LHCN-M2 (cell line): ENCODE data around the gene INPP5D. TPM values are rescaled to one million over a fixed set of nuclear protein-coding genes. Genes with fewer than 3 reads are reported as not detected.
"Not testable (repeated sequence)": the region's sequence is repeated elsewhere in the genome, so short reads cannot be mapped to it uniquely, and the experiment has no call there.

Experiments
- DNase-seq: peaks from one replicate; pipeline ENCODE4 v3.0.0-alpha.2; 2012; ENCODE audit warnings: low read depth
- total RNA-seq: library from RNA; depleted of rRNA; stranded (reverse); fragments of >200 nt; gene quantifications from 2 replicates; pipeline ENCODE4 v1.2.3, GENCODE V29; 2014

Gene INPP5D
- total RNA-seq, 1 experiment from 2014 or later = 0.34 TPM

DNA sequence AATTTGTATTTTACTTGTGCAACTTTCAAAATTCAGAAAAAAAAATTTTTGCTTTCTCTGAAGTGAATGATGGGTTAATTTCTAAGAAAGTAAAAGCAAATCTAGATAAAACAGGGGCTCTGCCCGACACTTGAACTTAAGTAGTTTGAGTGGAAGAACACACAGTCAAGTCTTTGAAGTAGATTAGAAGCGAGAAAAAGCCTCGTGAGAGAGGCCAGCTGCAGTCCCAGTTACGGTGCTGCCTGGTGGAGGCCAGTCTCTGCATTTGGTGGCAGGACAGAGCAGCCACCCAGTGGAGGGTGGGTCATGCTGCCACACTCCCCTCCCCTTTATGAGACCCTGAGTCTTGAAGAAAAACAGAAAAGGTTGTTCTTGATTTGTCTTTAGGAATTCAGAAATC, 81.8 kb downstream of the INPP5D start:
- DNase-seq = no peak

DNA sequence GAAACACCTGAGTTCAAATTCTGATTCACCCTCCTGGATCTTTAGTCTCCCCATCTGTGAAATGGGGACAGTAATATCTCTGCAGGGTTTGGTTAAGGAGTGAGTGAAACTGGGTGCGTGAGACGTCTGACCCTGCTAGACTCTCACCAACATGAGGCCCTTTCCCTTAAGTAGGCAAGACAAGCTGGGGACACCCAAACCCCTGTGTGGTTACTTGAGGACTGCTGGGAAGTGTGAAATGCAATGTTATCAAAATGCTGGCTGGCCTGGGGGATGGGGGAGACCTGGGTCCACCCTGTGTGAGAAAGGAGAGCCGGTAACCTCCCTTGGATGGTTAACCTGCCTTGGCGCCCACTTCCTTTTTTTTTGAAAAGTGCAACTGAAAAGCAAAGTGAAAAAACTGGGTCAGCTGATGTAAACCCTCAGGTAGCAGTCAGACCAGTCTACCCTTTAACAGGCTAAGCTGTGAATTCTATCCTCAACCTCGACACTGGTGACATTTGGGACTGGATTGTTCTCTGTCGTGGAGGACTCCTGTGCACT, 82.3 kb downstream of the INPP5D start:
- DNase-seq = no peak

DNA sequence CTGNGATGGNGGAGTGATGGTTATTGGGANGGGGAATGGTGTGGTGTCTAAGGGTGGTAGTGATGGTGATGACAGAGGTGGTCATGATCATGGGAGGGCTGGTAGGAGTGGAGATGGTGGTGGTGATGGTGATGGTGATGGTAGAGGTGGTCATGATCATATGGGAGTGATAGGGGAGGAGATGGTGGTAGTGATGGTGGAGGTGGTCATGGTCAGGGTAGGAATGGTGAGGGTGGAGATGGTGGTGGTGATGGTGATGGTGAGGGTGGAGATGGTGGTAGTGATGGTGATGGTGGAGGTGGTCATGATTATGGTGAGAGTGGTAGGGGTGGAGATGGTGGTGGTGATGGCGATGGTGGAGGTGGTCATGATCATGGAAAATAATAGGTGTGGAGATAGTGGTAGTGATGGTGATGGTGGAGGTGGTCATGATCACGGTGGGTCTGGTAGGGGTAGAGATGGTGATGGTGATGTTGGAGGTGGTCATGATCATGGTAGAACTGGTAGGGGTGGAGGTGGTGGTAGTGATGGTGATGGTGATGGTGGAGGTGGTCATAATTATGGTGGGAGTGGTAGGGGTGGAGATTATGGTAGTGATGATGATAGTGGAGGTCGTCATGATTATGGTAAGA, 83.7 kb downstream of the INPP5D start:
- no peak for DNase-seq

DNA sequence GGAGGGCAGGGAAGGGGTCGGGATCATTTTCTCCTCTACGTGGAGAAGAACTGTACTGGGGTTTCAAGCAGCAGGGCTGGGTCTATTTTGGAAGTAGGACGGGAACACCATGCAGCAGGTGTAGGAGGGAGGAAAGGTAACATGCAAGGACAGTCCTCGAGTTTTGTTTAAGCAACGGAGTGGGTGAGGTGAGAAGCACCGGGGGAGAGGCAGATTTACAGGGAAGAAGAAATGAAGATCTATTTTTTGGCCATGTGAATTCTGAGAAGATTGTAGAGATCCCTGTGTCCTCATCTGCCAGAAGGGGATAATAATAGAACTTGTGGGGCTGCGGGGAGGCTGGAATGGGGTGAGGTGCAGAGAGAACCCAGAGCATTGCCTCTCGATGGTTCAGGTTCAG, 85.6 kb downstream of the INPP5D start:
- DNase-seq = no peak

DNA sequence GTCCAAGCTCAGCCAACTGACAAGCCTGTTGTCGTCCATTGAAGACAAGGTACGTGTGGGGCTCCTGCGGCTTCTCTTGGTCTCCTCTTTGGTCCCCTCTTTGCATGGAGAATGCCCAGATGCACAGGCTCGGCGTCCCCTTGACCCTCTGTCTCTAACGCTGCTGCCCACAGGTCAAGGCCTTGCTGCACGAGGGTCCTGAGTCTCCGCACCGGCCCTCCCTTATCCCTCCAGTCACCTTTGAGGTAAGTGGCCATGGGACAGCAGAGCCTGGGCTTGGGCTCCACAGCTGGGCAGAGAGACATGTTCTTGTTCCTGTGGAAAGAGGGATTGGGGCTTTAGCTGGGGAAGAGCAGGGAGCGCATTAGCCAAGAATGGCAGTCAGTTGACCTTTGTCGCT, 86.1 kb downstream of the INPP5D start:
- no peak for DNase-seq

DNA sequence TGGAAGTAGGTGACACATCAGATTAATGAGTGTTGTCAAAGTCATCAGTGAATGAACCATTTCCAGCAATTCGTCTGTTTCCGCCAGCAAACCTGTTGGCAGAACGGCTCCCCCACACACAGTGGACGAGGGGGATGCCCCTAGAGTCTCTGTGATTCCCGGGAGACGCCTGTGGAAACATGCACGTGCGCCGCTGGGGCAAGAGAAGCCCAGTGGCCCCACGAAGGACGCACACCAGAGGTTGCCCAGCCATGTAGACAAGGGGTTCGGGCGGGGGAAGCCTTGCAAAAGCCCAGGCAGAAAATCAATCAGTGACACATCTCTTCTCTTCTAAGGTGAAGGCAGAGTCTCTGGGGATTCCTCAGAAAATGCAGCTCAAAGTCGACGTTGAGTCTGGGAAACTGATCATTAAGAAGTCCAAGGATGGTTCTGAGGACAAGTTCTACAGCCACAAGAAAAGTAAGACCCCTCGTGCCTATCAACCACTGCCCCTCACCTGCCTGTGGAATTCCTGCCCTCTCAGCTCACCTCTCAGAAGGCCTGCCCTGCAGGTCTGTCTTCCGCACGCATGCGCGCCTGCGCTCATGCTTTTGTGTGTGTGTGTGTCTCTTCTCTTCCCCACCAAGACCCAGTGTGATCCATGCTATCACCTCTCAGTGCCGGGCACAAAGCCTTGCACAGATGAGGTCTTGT, 87.1 kb downstream of the INPP5D start:
- DNase-seq = no peak

DNA sequence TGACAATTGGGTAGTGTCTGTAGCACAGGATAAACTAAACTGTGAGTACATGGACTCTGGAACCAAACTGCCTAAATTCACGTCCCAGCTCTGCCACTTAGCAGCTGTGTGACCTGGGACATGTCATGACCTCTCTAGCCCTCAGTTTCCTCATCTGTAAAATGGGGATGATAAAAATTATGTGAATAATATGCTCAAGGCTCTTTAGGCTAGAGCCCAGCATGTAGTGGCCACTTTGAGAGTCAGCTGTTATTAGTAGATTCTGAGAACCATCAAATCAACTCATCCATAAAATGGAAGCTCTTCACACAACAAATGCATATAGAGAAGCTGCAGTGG, 87.7 kb downstream of the INPP5D start:
- no peak for DNase-seq

DNA sequence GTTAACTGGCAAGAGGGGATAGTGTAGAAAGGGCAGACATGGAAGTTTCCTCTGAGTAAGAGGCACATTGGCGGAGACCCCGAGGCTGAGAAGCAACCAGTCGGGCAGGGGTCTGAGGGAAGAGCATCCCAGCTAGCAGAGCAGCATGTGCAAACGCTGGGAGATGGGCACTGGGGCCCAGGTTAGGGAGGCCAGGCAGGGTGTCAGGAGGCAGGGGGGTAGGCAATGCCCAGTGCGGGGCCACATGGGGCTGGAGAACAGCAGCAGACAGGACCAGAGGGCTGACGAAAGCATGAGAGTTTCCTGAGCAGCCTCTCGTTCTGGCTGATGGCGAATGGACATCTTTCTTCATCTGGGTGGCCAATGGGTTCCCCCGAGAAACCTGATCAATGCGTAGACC, 88.2 kb downstream of the INPP5D start:
- DNase-seq = no peak

DNA sequence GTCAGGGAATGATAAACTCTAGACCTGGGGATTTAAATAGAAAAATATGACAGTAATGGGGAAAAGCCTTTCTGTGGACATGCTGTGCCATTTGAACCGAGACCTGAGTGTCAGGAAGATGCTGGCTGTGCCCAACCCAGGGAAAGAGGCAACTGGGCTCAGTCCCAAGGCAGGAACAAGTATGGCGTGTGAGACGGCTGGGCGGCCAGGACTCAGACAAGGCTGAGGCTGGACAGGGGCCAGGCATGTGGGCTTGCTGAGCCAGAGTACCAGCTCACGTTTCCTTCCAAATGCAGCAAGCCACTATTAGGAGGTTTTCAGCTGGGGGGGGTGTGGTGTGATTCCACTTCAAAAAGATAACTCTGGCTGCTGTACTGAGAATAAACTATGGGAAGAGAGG, 92.4 kb downstream of the INPP5D start:
- DNase-seq = peak; percentile 16

DNA sequence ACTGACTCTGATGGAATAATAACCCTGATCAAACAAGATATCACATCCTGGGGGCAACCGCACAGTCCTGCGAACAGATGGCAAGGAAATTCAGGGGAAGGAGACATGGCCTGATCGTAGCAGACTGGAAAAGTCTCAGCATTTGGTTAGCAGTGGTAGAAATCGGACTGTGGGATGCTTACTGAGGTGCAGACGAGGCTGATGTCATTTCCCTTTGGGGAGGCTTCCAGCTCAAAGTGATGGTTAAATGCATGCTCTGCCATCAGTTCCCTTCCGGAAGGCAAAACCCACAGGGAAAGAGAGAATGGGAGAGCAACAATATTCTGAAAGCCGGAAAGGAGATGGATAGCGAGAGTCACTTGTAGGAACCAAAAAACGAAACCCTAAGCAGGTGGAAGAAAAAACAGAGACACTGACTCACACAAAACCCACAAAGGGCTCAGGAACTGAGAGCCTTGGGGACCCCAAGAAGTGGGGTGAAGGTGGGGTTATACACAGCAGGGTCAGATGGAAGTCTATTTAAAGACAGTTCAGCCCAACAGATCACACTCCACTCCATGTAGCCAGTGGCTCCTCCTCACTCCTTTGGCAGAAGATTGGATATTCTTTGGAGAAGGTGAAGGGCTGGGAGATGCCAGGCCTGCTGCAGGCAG, 93.1 kb downstream of the INPP5D start:
- DNase-seq = no peak

DNA sequence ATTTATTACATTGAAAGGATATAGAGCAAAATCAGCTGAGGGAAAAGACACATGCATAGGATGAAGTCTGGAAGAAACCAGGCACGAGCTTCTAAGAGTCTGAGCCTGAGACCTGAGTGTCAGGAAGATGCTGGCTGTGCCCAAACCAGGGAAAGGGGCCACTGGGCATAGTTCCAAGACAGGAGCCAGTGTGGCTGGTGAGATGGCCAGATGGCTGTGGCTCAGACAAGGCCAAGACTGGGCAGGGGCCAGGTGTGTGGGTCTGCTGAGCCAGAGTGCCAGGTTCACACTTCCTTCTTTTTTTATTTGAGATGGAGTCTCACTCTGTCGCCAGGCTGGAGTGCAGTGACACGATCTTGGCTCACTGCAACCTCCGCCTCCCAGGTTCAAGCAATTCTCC, 95.9 kb downstream of the INPP5D start:
- no peak for DNase-seq

DNA sequence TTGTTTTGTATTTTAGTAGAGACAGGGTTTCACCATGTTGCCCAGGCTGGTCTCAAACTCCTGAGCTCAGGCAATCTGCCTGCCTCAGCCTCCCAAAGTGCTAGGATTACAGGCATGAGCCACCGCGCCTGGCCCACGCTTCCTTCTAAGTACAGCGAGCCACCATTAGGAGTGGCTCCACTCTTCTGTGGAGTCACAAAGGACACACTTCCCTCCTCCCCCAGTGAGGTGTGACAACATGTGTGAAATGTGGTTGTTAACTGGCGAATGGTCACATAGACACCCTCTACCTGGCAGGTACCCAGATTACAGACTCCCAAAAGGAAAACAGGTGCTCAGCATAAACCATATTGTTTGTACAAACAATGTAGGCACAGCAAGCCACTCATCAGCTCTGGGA, 96.3 kb downstream of the INPP5D start:
- not testable (repeated sequence) for DNase-seq

DNA sequence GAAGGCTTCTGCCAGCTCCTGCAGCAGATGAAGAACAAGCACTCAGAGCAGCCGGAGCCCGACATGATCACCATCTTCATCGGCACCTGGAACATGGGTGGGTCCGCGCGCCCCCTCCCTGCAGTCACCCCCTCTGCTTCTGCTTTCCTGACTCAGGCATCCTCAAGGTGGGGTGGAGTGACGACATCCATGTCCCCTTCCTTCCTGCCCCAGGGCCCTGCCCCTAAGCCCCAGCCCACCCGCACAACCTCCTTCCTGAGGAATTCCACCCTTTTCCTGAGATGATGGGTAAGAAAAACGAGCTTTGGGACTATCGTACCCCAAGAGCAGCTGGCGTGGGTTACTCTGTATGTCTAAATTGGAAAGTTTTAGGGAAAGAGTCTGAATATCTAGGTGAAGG, 101.6 kb downstream of the INPP5D start:
- DNase-seq = no peak

DNA sequence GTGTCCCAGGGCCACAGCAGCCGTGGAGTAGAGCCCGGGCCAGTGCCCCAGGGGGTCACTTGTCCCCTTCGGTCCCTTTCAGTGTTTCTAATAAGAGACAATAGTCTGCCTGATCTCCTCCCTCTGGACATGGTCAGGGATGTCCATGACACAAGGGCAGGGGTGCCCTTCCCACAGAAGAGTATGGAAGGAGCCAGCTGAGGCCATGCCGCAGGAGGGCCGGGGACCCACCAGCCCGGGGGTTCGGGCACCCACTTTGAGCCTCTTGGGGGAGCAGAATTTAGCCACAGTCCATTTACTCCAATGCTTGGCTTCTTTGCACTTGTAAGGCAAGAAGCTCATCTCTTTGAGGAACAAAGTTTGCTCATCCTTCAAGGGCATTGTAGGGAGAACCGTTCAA, 102.6 kb downstream of the INPP5D start:
- DNase-seq = no peak

DNA sequence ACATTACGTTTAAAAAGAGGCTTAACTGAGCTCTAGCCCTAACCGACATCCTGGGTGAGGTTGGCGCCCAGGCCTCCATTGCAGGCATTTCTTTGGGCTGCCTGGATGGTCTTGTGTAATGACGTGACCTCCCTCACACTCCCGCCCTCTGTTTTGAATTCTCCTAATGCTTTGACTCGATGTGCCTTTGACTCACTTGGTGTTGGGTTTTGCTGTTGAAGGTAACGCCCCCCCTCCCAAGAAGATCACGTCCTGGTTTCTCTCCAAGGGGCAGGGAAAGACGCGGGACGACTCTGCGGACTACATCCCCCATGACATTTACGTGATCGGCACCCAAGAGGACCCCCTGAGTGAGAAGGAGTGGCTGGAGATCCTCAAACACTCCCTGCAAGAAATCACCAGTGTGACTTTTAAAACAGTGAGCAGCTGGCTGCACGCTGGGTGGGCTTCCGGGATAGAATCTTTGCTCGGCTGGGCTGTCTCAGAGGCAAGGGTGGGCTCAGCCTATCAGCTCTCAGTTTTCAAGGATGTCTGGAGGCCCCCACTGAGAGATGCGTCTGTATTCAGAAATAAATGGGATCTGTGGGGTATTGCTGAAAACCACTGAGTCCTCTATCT, 103.5 kb downstream of the INPP5D start:
- no peak for DNase-seq

DNA sequence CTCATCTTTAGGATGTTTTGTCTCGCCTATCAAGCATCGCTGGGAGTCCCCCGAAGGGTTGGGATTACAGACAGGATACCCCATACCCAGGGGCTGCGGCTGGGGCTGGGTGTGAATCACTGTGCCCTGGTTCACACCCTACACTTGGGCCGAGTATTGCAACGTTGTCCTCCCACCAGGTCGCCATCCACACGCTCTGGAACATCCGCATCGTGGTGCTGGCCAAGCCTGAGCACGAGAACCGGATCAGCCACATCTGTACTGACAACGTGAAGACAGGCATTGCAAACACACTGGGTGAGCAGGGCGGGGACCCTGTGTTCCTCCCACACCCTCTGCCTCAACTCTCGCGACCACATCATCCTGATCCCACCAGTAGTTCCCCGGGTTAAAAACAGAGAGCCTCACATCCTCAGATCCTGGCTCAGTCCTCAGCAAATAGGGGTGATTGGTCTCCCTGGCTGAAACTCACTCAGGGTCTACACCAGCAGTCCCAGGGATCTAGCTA, 104.0 kb downstream of the INPP5D start:
- no peak for DNase-seq

DNA sequence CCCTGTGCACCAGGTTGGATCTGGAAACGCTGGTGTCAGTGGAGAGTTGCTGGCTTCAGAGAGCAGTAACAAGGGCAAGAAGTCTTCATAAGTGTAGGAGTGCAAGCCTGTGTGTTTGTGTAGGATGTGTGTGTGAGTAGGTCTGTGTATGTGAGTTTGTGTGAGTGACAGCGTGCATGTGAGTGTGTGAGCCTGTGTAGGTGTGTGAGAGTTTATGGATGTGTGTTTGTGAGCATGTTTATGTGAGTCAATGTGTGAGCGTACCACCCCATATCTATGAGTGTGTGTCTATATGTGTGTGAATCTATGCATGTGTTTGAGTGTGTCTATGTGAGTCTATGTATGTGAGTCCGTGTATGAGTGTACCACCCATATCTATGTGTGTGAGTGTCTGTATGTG, 104.8 kb downstream of the INPP5D start:
- DNase-seq = no peak

DNA sequence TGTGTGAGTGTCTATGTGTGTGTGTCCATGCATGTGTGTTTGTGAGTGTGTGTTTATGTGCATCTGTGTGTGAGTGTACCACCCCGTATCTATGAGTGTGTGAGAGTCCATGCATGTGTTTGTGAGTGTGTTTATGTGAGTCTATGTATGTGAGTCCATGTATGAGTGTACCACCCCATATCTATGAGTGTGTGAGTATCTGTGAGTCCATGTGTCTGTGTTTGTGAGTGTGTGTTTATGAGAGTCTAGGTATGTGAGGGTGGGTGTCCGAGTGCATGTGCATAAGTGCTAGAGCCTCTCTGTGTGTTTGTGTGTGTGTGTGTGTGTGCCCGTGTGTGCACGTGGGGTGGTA, 105.4 kb downstream of the INPP5D start:
- no peak for DNase-seq

DNA sequence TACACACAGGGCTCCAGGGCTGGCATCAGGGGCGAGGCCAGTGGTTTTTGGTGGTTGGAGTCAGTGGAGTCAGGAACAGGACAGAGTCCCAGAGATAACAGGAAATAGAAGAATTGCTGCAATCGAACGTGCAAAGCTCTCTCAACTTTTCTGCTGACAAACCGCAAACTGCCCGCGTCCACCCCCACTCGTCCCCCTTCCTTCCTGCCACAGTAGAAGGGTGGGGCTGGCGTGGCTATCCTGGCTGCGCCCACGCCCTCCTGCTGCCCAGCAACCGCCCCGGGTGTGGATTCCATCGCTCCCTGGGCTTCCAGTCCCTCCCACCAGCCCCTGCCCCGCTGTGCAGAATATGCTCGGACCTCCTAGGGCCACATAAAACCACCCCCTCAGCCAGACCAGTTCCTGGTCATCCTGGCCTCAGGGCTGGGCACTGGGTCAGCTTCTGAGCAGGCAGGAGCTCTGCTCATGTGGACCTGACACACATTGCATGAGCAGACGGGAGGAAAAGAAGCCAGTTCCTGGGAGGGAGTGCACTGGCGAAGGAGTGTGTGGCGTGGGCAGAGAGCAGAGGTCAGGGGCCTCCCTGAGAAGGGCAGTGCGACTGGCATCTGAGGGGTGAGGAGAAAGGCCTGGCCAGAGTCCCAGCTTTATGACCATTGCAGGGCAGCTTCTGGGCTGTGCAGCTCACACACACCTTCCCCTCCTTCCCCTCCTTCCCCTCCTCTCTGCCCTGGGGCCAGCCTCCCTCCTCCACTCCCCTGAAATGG, 105.9 kb downstream of the INPP5D start:
- DNase-seq = no peak

DNA sequence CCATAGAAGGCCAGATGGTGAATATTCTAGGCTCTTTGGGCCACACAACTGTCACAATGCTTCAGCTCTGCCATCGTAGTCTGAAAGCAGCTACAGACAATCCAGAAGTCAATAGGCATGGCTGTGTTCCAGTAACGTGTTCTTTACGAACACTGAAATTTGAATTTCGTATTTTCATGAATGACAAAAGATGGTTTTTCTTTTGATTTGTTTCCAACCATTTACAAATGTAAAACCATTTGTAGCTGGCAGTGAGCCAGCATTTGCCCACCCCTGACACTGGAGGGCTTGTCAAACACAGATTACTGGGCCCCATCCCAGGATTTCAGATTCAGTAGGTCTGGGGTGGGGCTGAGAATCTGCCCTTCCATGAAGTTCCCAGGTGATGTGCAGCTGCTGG, 108.3 kb downstream of the INPP5D start:
- DNase-seq = no peak

DNA sequence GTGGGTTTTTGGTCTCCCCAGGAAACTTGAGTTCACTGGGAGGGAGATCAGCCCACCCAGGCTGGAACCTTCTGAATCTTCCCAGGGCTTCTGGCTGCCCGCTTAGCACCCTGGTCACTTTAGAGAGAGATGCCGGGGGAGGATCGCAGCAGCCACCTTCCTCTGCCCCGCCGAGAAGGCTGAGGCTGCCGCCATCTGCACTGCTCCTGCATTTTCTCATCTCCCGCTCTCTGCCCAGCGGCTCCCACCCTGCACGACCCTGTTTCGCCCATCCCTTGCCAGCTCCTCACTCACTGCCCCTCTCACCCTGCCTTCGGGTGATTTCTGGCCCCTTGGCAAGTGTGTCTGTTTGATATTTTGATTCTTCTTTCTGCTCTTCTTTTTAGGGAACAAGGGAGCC, 108.8 kb downstream of the INPP5D start:
- no peak for DNase-seq

DNA sequence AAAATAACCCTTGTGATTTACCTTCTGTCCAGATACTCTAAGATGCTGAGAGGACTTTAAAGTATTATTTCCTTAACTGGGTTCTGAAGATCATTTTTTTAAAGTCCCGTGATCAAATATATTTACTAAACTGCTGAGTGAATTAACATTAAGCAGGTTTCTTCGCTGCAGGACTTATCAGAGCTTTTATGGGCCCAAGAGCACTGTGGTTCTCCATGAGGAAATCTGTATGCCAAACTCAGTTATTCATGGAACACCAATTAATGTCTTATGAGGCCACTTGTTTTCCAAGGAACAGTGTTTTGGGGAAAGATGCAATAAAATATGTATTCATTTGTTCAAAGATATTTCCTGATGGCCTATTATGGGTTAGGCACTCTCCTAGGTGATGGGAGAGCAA, 111.2 kb downstream of the INPP5D start:
- no peak for DNase-seq
